Breast epithelium (tissue), 3 donors: ENCODE results near the gene XDH.

Experiments used
- POLR2A ChIP-seq: fragments of 450-650 bp; IDR thresholded peaks from one replicate; pipeline ENCODE4 v1.6.1; 2016; ENCODE audit warnings: antibody characterized with exemption, mild to moderate bottlenecking, moderate library complexity
- POLR2AphosphoS5 ChIP-seq, 3 donors: sonication (generic); formaldehyde crosslinking; IDR thresholded peaks; one replicate each; pipeline ENCODE4 v1.6.1; 2017; ENCODE audit warnings: antibody characterized with exemption in 3 of 3
- TF ChIP-seq, protein P1 (sequence below), 3 donors: fragments of 450-650 bp; IDR thresholded peaks; one replicate each; pipeline ENCODE4 v1.5.1; 2016 to 2017; ENCODE audit warnings: antibody characterized with exemption in 3 of 3, mild to moderate bottlenecking in 3 of 3, moderate library complexity in 3 of 3

DNA sequence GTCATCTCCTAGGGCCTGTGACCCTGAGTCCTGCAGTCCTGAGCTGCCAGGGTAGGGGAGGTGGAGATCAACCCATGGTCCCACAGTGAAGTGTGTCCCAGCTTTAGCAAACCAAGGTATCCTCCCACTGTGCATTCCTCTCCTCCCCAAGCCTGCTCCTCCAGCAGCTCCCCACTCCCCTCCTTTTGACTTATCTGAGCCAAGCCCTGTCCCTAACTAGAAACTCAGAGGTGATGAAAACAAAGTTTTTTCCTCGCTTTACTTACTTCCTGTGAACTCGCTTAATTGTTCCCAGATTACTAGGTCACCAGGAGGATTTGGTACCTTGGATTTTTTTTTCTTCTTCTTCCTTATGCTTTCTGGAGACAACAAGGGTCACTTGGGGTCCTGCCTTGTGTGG lies 99.8 kb downstream of the XDH start:
- TF ChIP-seq, protein P1, sequence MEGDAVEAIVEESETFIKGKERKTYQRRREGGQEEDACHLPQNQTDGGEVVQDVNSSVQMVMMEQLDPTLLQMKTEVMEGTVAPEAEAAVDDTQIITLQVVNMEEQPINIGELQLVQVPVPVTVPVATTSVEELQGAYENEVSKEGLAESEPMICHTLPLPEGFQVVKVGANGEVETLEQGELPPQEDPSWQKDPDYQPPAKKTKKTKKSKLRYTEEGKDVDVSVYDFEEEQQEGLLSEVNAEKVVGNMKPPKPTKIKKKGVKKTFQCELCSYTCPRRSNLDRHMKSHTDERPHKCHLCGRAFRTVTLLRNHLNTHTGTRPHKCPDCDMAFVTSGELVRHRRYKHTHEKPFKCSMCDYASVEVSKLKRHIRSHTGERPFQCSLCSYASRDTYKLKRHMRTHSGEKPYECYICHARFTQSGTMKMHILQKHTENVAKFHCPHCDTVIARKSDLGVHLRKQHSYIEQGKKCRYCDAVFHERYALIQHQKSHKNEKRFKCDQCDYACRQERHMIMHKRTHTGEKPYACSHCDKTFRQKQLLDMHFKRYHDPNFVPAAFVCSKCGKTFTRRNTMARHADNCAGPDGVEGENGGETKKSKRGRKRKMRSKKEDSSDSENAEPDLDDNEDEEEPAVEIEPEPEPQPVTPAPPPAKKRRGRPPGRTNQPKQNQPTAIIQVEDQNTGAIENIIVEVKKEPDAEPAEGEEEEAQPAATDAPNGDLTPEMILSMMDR (IDR thresholded peaks at IDR 0.05): no peak
- TF ChIP-seq POLR2AphosphoS5 (IDR thresholded peaks at IDR 0.05) (no peak), POLR2A (no peak)
